WERI-Rb-1 (cell line): ENCODE results near the gene TTLL3.

Source experiments
- DNase-seq: peaks from one replicate; pipeline ENCODE4 v3.0.0-alpha.2; 2020
- H3K27ac ChIP-seq: fragments of 250-450 bp; sonication (Bioruptor Pico); 2 replicates; pipeline ENCODE4 v1.5.1; 2020; ENCODE audit warnings: mild to moderate bottlenecking, moderate library complexity
- H3K27me3 ChIP-seq: fragments of 250-450 bp; sonication (Bioruptor Pico); 2 replicates; pipeline ENCODE4 v1.5.1; 2021; ENCODE audit warnings: mild to moderate bottlenecking, low read depth, moderate library complexity; ENCODE audit not compliant: insufficient read depth, severe bottlenecking
- H3K36me3 ChIP-seq: fragments of 250-450 bp; sonication (Bioruptor Pico); 2 replicates; pipeline ENCODE4 v1.5.1; 2020; ENCODE audit warnings: mild to moderate bottlenecking, moderate library complexity
- H3K4me3 ChIP-seq: 2 replicates; pipeline ENCODE4 v1.5.1; 2011; ENCODE audit warnings: low read depth, mild to moderate bottlenecking, control low read depth, low read length
- H3K9me3 ChIP-seq: fragments of 250-450 bp; sonication (Bioruptor Pico); 2 replicates; pipeline ENCODE4 v1.5.1; 2021; ENCODE audit warnings: mild to moderate bottlenecking, moderate library complexity; ENCODE audit not compliant: severe bottlenecking
- CTCF ChIP-seq: IDR thresholded peaks from 2 replicates; pipeline ENCODE4 v1.5.1; 2011; ENCODE audit warnings: low read depth, mild to moderate bottlenecking, control low read depth, inconsistent platforms, low read length

TTLL3 gene

GRCh38 chr3:9879830-9880549, 69.9 kb downstream of the TTLL3 start, which contains the start of gene CIDEC:
Gene CIDEC (minus strand): TSS chr3:9880253. CDS start chr3:9878486, 1,767 bp downstream.
- no peaks in the 10 kb centered on the region for H3K27me3 ChIP-seq
- DNase-seq = no peak
- H3K36me3 ChIP-seq = no peaks in the 10 kb centered on the region
- no peak within 1 kb of the TSS for H3K27ac ChIP-seq
- no peaks in the 10 kb centered on the region for H3K9me3 ChIP-seq
- TF ChIP-seq CTCF = no peak
- no peak within 1 kb of the TSS for H3K4me3 ChIP-seq

- H3K9me3 ChIP-seq = no peaks in the 10 kb centered on the region
- DNase-seq = no peak
- H3K27me3 ChIP-seq = no peaks in the 10 kb centered on the region
- H3K4me3 ChIP-seq = no peak overlapping the region
- no peak overlapping the region for H3K27ac ChIP-seq
- no peaks in the 10 kb centered on the region for H3K36me3 ChIP-seq
- TF ChIP-seq CTCF = no peak
Measured at GRCh38 chr3:9881441-9881840, 71.4 kb downstream of the TTLL3 start.

- Histone ChIP-seq H3K27me3 (no peaks in the 10 kb centered on the region), H3K36me3 (no peaks in the 10 kb centered on the region), H3K4me3 (no peak overlapping the region), H3K27ac (no peak overlapping the region), H3K9me3 (no peaks in the 10 kb centered on the region)
- no peak for TF ChIP-seq CTCF
- no peak for DNase-seq
Measured at GRCh38 chr3:9883706-9884554, 73.9 kb downstream of the TTLL3 start.

GRCh38 chr3:9884555-9885165, 74.6 kb downstream of the TTLL3 start:
- H3K27ac ChIP-seq = no peak overlapping the region
- no peaks in the 10 kb centered on the region for H3K9me3 ChIP-seq
- H3K36me3 ChIP-seq = no peaks in the 10 kb centered on the region
- DNase-seq = no peak
- no peak overlapping the region for H3K4me3 ChIP-seq
- no peaks in the 10 kb centered on the region for H3K27me3 ChIP-seq
- TF ChIP-seq CTCF = no peak
